Body of pancreas (tissue), 4 donors: ENCODE measurements around the gene BPTF. TPM values are rescaled to one million over a fixed set of nuclear protein-coding genes. Genes with fewer than 3 reads are reported as not detected.
"Not testable (repeated sequence)": the region's sequence is repeated elsewhere in the genome, so short reads cannot be mapped to it uniquely, and the experiment has no call there.

Experiments used
- ATAC-seq: fragments of 150-250 bp; one replicate; pipeline ENCODE4 v1.9.1; 2016
- DNase-seq, 4 donors: peaks; one replicate each; pipeline ENCODE4 v3.0.0-alpha.2; 2019
- H3K27ac ChIP-seq, 4 donors: fragments of 200-600 bp; sonication (generic); 1 replicate in 3 of 4; 2 replicates in 1 of 4; pipeline versions ENCODE4 v1.5.1 to v1.6.1; 2016 to 2019; ENCODE audit warnings: mild to moderate bottlenecking in 1 of 4, mixed read lengths in 1 of 4, moderate library complexity in 1 of 4
- H3K27me3 ChIP-seq, 2 donors: fragments of 200-600 bp; sonication (generic); one replicate each; pipeline ENCODE4 v1.6.0; 2016; ENCODE audit warnings: mild to moderate bottlenecking in 1 of 2
- H3K36me3 ChIP-seq, 2 donors: fragments of 200-600 bp; sonication (generic); replicated peaks in 1 of 2; 2 replicates each; pipeline ENCODE4 v1.5.1; 2016; ENCODE audit warnings: low read depth in 2 of 2; ENCODE audit not compliant: insufficient read depth in 1 of 2
- H3K4me1 ChIP-seq: fragments of 200-600 bp; sonication (generic); one replicate; pipeline ENCODE4 v1.6.0; 2016
- H3K4me3 ChIP-seq, 2 donors: fragments of 200-600 bp; sonication (generic); 1 replicate in 1 of 2; 2 replicates in 1 of 2; pipeline ENCODE4 v1.5.1; 2016 to 2019
- H3K9me3 ChIP-seq, 3 donors: fragments of 200-600 bp; sonication (generic); 1 replicate in 2 of 3; 2 replicates in 1 of 3; pipeline ENCODE4 v1.5.1; 2016
- CTCF ChIP-seq, 7 experiments: fragments of 450-650 bp in 4 of 7; fragments of 200-600 bp in 3 of 7; sonication (generic) in 3 of 7; IDR thresholded peaks; one replicate each; pipeline ENCODE4 v1.5.1; 2016 to 2019; ENCODE audit warnings: antibody characterized with exemption in 7 of 7
- POLR2A ChIP-seq, 3 donors: fragments of 450-650 bp; IDR thresholded peaks; one replicate each; pipeline ENCODE4 v1.6.1; 2016; ENCODE audit warnings: antibody characterized with exemption in 3 of 3, mild to moderate bottlenecking in 2 of 3
- WGBS, 2 donors: methylation state at CpG; one replicate each; pipeline ENCODE4 v1.1.5; 2017; 5-methylcytosine and 5-hydroxymethylcytosine counted together
- intact Hi-C: fragments of 100-400 bp; cut with DNase I; formaldehyde crosslinking; loops from one replicate; pipeline ENCODE4 v1.15.1; 2023
- total RNA-seq, 2 donors: library from RNA; depleted of rRNA; stranded (reverse); fragments of >200 nt; gene quantifications; one replicate each; pipeline ENCODE4 v1.1.0, GENCODE V29; 2016

Gene BPTF
- total RNA-seq, 2 donors from 2014 or later: 44.6 to 74.5 TPM

GRCh38 chr17:67950945-67951344 lies 125.6 kb downstream of the BPTF start:
- intact Hi-C loops: no loop called here
- TF ChIP-seq POLR2A (IDR thresholded peaks at IDR 0.05) (no peak), CTCF (IDR thresholded peaks at IDR 0.05) (no peak)
- no peak for DNase-seq
- Histone ChIP-seq H3K4me1 (no peaks in the 10 kb centered on the region), H3K27me3 (no peaks in the 10 kb centered on the region), H3K36me3 (peaks cover 7 to 25% of the 10 kb centered on the region in 2 donors), H3K27ac (no peak overlapping the region), H3K4me3 (no peak overlapping the region), H3K9me3 (no peaks in the 10 kb centered on the region)
- WGBS, 2 donors: 97 to 100% methylated on average over 2 of the region's 2 CpGs
- ATAC-seq: no peak

GRCh38 chr17:67959510-67959909 lies 134.2 kb downstream of the BPTF start:
- H3K27me3 ChIP-seq: no peaks in the 10 kb centered on the region
- no peaks in the 10 kb centered on the region for H3K9me3 ChIP-seq
- H3K4me1 ChIP-seq: no peaks in the 10 kb centered on the region
- ATAC-seq: no peak
- no peaks in the 10 kb centered on the region for H3K36me3 ChIP-seq
- H3K27ac ChIP-seq: no peak overlapping the region
- intact Hi-C loops: no loop called here
- no peak for DNase-seq
- TF ChIP-seq CTCF (IDR thresholded peaks at IDR 0.05): no peak
- TF ChIP-seq POLR2A (IDR thresholded peaks at IDR 0.05): no peak
- H3K4me3 ChIP-seq: no peak overlapping the region
- 79 to 89% methylated on average over 3 of the region's 3 CpGs for whole genome bisulfite sequencing, 2 donors

- H3K27ac ChIP-seq, ATAC-seq, intact Hi-C loops, DNase-seq, H3K27me3 ChIP-seq, H3K36me3 ChIP-seq, H3K9me3 ChIP-seq, H3K4me1 ChIP-seq, H3K4me3 ChIP-seq: not testable (repeated sequence)
- 72 to 81% methylated on average over 3 of the region's 3 CpGs for WGBS, 2 donors
Observed at GRCh38 chr17:67960276-67960675, 135.0 kb downstream of the BPTF start.

GRCh38 chr17:67962156-67962555 lies 136.9 kb downstream of the BPTF start:
- H3K9me3 ChIP-seq, DNase-seq, H3K27me3 ChIP-seq, H3K4me3 ChIP-seq, ATAC-seq, H3K4me1 ChIP-seq, intact Hi-C loops, H3K27ac ChIP-seq: not testable (repeated sequence)
- WGBS, 2 donors: 66 to 73% methylated on average over 2 of the region's 2 CpGs
- H3K36me3 ChIP-seq: peaks cover 6 to 16% of the 10 kb centered on the region in 2 donors

GRCh38 chr17:67963145-67963572 lies 137.9 kb downstream of the BPTF start:
- H3K4me3 ChIP-seq, H3K27ac ChIP-seq, H3K27me3 ChIP-seq, H3K4me1 ChIP-seq, H3K9me3 ChIP-seq, intact Hi-C loops: not testable (repeated sequence)
- ATAC-seq (peak; percentile 96), DNase-seq (peak; percentile 74 to 84 (median 77))
- peaks cover 6 to 18% of the 10 kb centered on the region in 2 donors for H3K36me3 ChIP-seq
- peak; percentile 29 to 75 (median 67) for TF ChIP-seq CTCF (IDR thresholded peaks at IDR 0.05)
- WGBS, 2 donors: 0 to 4% methylated on average over 1 of the region's 1 CpG

- DNase-seq: no peak
- H3K27me3 ChIP-seq: no peaks in the 10 kb centered on the region
- intact Hi-C loops: no loop called here
- H3K9me3 ChIP-seq: no peaks in the 10 kb centered on the region
- no peak overlapping the region for H3K27ac ChIP-seq
- H3K4me1 ChIP-seq: no peaks in the 10 kb centered on the region
- WGBS, 2 donors: 94 to 98% methylated on average over 7 of the region's 7 CpGs
- H3K36me3 ChIP-seq: peaks cover under 1 to 14% of the 10 kb centered on the region in 2 donors
- no peak overlapping the region for H3K4me3 ChIP-seq
- ATAC-seq: no peak
- TF ChIP-seq CTCF (IDR thresholded peaks at IDR 0.05): no peak
- TF ChIP-seq POLR2A (IDR thresholded peaks at IDR 0.05): no peak
Observed at GRCh38 chr17:67970783-67971182, 145.5 kb downstream of the BPTF start.
